HCT116 (cell line): ENCODE data around the gene TERT. TPM values are rescaled to one million over a fixed set of nuclear protein-coding genes. Genes with fewer than 3 reads are reported as not detected.

Experiments used
- ATAC-seq: fragments of 200-7000 bp; cut with Tn5 transposase; 2 replicates; pipeline ENCODE4 v1.9.1; 2020; ENCODE audit warnings: mild to moderate bottlenecking, moderate library complexity
- BruUV-seq: library from RNA; stranded (reverse); fragments of 400-500 nt; replicated peaks from 2 replicates; lab custom pipeline; 2021; lab: Mats Ljungman, UMichigan
- CTCF ChIA-PET: fragments of 300-600 bp; sonication (Branson Sonifier 250); formaldehyde crosslinking; loops from one replicate; lab custom pipeline; 2021; ENCODE audit warnings: antibody characterized with exemption; lab: Charles Lee
- POLR2A ChIA-PET: fragments of 300-600, 350-600 bp; sonication (Branson Sonifier 250); formaldehyde crosslinking; loops from one replicate; lab custom pipeline; 2021; ENCODE audit warnings: antibody characterized with exemption; lab: Charles Lee
- RAD21 ChIA-PET, 2 experiments: fragments of 300-600 bp; sonication (Branson Sonifier 250); formaldehyde crosslinking; loops; one replicate each; lab custom pipeline; 2023; ENCODE audit warnings: low total read pairs in 2 of 2; ENCODE audit not compliant: uncharacterized antibody in 2 of 2, unreplicated experiment in 2 of 2, low non-redundant PET in 1 of 2; lab: Charles Lee
- DNase-seq: peaks from one replicate; pipeline ENCODE4 v3.0.0-alpha.2; 2010; ENCODE audit warnings: low read depth, low spot score
- H2AFZ ChIP-seq: fragments of 200-600 bp; shearing (Covaris generic), sonication (generic); 2 replicates; pipeline ENCODE4 v1.6.1; 2017; ENCODE audit warnings: low read depth, mixed run types, mixed read lengths, antibody characterized with exemption, low read length; ENCODE audit not compliant: poor library complexity, severe bottlenecking
- H3K27ac ChIP-seq: 2 replicates; pipeline ENCODE4 v1.5.1; 2012; ENCODE audit warnings: low read depth, low read length
- H3K27me3 ChIP-seq: fragments of 200-600 bp; sonication (generic); 2 replicates; pipeline ENCODE4 v1.6.1; 2016; ENCODE audit warnings: mixed run types, low read length, mixed read lengths; ENCODE audit not compliant: insufficient read depth
- H3K36me3 ChIP-seq, 2 experiments: fragments of 200-500 bp in 1 of 2; fragments of 200-600 bp in 1 of 2; sonication (Bioruptor generic) in 1 of 2; sonication (generic) in 1 of 2; 2 replicates each; pipeline versions ENCODE4 v1.5.1 to v1.6.1; 2014 to 2016; ENCODE audit warnings: low read length in 2 of 2, inconsistent platforms in 1 of 2, mixed read lengths in 1 of 2, mixed run types in 1 of 2; ENCODE audit not compliant: insufficient read depth in 2 of 2, control insufficient read depth in 1 of 2
- H3K4me1 ChIP-seq, 2 experiments: fragments of 200-600 bp in 1 of 2; sonication (generic) in 1 of 2; 2 replicates each; pipeline versions ENCODE4 v1.5.1 to v1.6.1; 2012 to 2017; ENCODE audit warnings: low read length in 2 of 2, inconsistent platforms in 1 of 2, mild to moderate bottlenecking in 1 of 2, mixed read lengths in 1 of 2, mixed run types in 1 of 2, moderate library complexity in 1 of 2; ENCODE audit not compliant: insufficient read depth in 2 of 2, control insufficient read depth in 1 of 2
- H3K4me2 ChIP-seq: fragments of 200-600 bp; sonication (generic); 2 replicates; pipeline ENCODE4 v1.6.1; 2017; ENCODE audit warnings: mixed run types, low read length, mixed read lengths
- H3K4me3 ChIP-seq, 2 experiments: fragments of 200-600 bp in 1 of 2; sonication (generic) in 1 of 2; replicated peaks in 1 of 2; 2 replicates each; pipeline ENCODE4 v1.5.1; 2011 to 2016; ENCODE audit warnings: low read length in 2 of 2, control low read depth in 1 of 2, low read depth in 1 of 2, mild to moderate bottlenecking in 1 of 2, mixed read lengths in 1 of 2, mixed run types in 1 of 2
- H3K79me2 ChIP-seq: fragments of 200-600 bp; sonication (generic); 2 replicates; pipeline ENCODE4 v1.6.1; 2017; ENCODE audit warnings: mild to moderate bottlenecking, mixed run types, low read length, moderate library complexity, mixed read lengths; ENCODE audit not compliant: insufficient read depth
- H3K9ac ChIP-seq: fragments of 200-600 bp; sonication (generic); 2 replicates; pipeline ENCODE4 v1.6.1; 2016; ENCODE audit warnings: low read length, mixed read lengths
- H3K9me2 ChIP-seq: fragments of 200-600 bp; sonication (generic), shearing (Covaris generic); 2 replicates; pipeline ENCODE4 v1.6.1; 2017; ENCODE audit warnings: mixed run types, mild to moderate bottlenecking, moderate library complexity; ENCODE audit not compliant: insufficient read depth
- H3K9me3 ChIP-seq, 2 experiments: fragments of 200-500 bp in 1 of 2; fragments of 200-600 bp in 1 of 2; sonication (Bioruptor generic) in 1 of 2; sonication (generic) in 1 of 2; 2 replicates each; pipeline ENCODE4 v1.6.1; 2014 to 2017; ENCODE audit warnings: low read length in 2 of 2, mixed read lengths in 2 of 2, inconsistent platforms in 1 of 2, low read depth in 1 of 2, mild to moderate bottlenecking in 1 of 2, mixed run types in 1 of 2, moderate library complexity in 1 of 2; ENCODE audit not compliant: control insufficient read depth in 1 of 2, insufficient read depth in 1 of 2
- H4K20me1 ChIP-seq: fragments of 200-600 bp; sonication (generic), shearing (Covaris generic); 2 replicates; pipeline ENCODE4 v1.6.1; 2017; ENCODE audit warnings: mixed run types, mild to moderate bottlenecking, moderate library complexity; ENCODE audit not compliant: insufficient read depth
- CBX3 ChIP-seq: IDR thresholded peaks from 2 replicates; pipeline ENCODE4 v1.6.1; 2012; ENCODE audit warnings: low read depth
- CEBPB ChIP-seq: IDR thresholded peaks from 2 replicates; pipeline ENCODE4 v1.6.1; 2012; ENCODE audit warnings: low read depth
- EGR1 ChIP-seq: IDR thresholded peaks from 2 replicates; pipeline ENCODE4 v1.6.1; 2012; ENCODE audit warnings: low read depth
- ELF1 ChIP-seq: IDR thresholded peaks from 2 replicates; pipeline ENCODE4 v1.6.1; 2012; ENCODE audit warnings: low read depth, borderline replicate concordance
- EZH2 ChIP-seq: fragments of 200-600 bp; sonication (generic); IDR thresholded peaks from 2 replicates; pipeline ENCODE4 v1.6.1; 2017; ENCODE audit warnings: antibody characterized with exemption, mixed run types
- JUND ChIP-seq: IDR thresholded peaks from 2 replicates; pipeline ENCODE4 v1.6.1; 2012
- POLR2A ChIP-seq: IDR thresholded peaks from 2 replicates; pipeline ENCODE4 v1.7.0; 2011; ENCODE audit warnings: borderline replicate concordance; ENCODE audit not compliant: insufficient read depth, insufficient read length; ENCODE audit errors: extremely low read depth
- RAD21 ChIP-seq: IDR thresholded peaks from 2 replicates; pipeline ENCODE4 v1.6.1; 2012; ENCODE audit warnings: low read depth, mild to moderate bottlenecking
- TCF7L2 ChIP-seq: IDR thresholded peaks from 2 replicates; pipeline ENCODE4 v1.7.0; 2011; ENCODE audit warnings: borderline replicate concordance, inconsistent platforms; ENCODE audit not compliant: insufficient read depth, insufficient read length; ENCODE audit errors: extremely low read depth
- YY1 ChIP-seq: IDR thresholded peaks from 2 replicates; pipeline ENCODE4 v1.6.1; 2011; ENCODE audit warnings: low read length, low read depth, moderate library complexity, mild to moderate bottlenecking; ENCODE audit not compliant: insufficient replicate concordance; ENCODE audit errors: extremely low read depth
- ZNF274 ChIP-seq: fragments of 200-500 bp; sonication (Bioruptor generic); IDR thresholded peaks from 2 replicates; pipeline ENCODE4 v1.6.1; 2014; ENCODE audit warnings: mild to moderate bottlenecking, low read depth, low read length, inconsistent platforms
- intact Hi-C: fragments of 100-400 bp; cut with micrococcal nuclease; formaldehyde crosslinking; loops from 2 replicates; pipeline ENCODE4 v1.10.0; 2022
- total RNA-seq: library from RNA; stranded (reverse); gene quantifications from one replicate; pipeline ENCODE4 v1.2.1, GENCODE V29; 2021; ENCODE audit not compliant: unreplicated experiment
- TF ChIP-seq, protein P1 (sequence below): IDR thresholded peaks from 2 replicates; pipeline ENCODE4 v1.6.1; 2012; ENCODE audit warnings: low read depth
- TF ChIP-seq, protein P2 (sequence below): IDR thresholded peaks from 2 replicates; pipeline ENCODE4 v1.6.1; 2011; ENCODE audit warnings: mild to moderate bottlenecking, low read length, moderate library complexity; ENCODE audit not compliant: insufficient replicate concordance; ENCODE audit errors: extremely low read depth
- TF ChIP-seq, protein P3 (sequence below), 3 experiments: fragments of 200-600 bp in 1 of 3; sonication (generic) in 1 of 3; IDR thresholded peaks in 2 of 3; conservative IDR thresholded peaks in 1 of 3; 2 replicates each; pipeline ENCODE4 v1.5.1; 2012 to 2017; ENCODE audit warnings: low read depth in 2 of 3, low read length in 2 of 3, antibody characterized with exemption in 1 of 3, borderline replicate concordance in 1 of 3, control low read depth in 1 of 3, mild to moderate bottlenecking in 1 of 3, mixed read lengths in 1 of 3, mixed run types in 1 of 3, moderate library complexity in 1 of 3; ENCODE audit not compliant: insufficient read depth in 1 of 3

Gene TERT
- total RNA-seq, 1 experiment from 2014 or later, result 6.9 TPM

DNA sequence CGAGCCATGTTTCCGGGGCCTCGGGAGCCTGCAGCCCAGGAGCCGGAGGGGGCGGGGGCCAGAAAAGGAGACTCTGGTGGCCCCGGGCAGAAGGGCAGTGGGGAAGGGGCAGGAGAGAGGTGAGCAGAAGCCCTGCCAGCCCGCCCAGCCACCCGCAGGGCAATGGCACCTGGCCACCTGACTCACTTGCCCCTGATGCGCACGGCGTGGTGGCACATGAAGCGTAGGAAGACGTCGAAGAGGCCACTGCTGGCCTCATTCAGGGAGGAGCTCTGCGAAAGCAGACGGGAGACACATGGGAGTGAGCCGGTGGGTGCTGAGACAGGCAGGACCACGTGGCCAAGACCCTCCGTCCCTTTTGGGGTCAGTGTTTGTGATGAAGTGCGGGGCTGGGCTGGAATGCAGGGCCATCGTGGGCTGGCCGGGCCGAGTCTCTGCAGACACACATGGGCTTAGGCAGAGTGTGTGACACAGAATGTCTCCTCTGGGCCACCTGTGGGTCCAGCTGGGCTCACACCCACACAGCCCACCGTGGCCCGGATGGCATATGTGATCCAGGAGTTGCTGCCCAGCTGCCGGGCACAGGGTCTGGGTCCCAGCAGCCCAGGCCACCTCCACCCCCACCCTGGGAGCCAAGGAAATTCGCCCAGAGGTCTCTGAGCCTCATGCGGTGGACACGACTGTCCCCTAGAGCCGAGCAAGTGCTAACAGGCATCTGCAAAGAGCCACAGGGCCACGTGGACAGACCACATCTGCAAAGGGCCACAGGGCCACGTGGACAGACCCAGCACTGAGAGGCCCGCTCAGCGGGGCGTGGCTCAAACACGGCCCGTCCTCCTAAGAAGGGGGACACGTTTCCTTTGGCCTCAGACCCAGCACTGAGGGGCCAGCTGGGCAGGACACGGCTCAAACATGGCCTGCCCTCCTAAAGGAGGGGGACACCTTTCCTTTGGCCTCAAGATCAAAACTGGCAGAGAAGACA, 23.6 kb downstream of the TERT start (continued):
- TF ChIP-seq TCF7L2, result no peak
- TF ChIP-seq, all 23 proteins: peak for 0

DNA sequence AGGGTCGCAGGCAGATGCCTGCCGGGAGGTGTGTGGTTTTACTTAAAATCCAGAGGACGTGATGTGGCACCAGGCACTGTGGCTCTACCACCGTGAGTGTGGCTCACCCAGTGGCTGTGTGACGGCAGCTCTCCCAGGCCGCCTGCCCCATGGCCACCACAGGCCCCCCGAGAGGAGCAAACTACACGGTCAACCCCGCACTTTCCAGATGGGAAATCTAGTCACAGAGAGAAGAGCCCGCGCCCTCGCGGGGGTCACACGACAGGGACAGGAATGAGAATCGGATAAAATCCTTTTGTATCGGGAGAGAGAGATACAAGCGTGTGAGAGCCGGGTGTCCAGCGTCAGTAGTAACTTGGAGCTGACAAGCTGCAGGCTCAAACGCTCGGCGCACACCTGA, 24.4 kb downstream of the TERT start:
- no peaks in the 10 kb centered on the region for H3K4me1 ChIP-seq
- intact Hi-C loops, result no loop called here
- RAD21 ChIA-PET, result no interaction called here
- no peak overlapping the region for H2AFZ ChIP-seq
- POLR2A ChIA-PET, result no interaction called here
- H3K36me3 ChIP-seq, result no peaks in the 10 kb centered on the region
- H3K79me2 ChIP-seq, result no peaks in the 10 kb centered on the region
- H3K9ac ChIP-seq, result no peak overlapping the region
- H3K4me2 ChIP-seq, result no peak overlapping the region
- no TSS peak for BruUV-seq
- no peak for ATAC-seq
- no peaks in the 10 kb centered on the region for H3K27me3 ChIP-seq
- H3K9me3 ChIP-seq, result no peaks in the 10 kb centered on the region
- H3K27ac ChIP-seq, result no peak overlapping the region
- no peaks in the 10 kb centered on the region for H3K9me2 ChIP-seq
- no peak for DNase-seq
- no peak for TF ChIP-seq JUND
- no peak for TF ChIP-seq ZNF274
- TF ChIP-seq RAD21, result no peak
- no peak for TF ChIP-seq POLR2A
- no peak for TF ChIP-seq TCF7L2
- no peak for TF ChIP-seq YY1
- TF ChIP-seq, protein P1, sequence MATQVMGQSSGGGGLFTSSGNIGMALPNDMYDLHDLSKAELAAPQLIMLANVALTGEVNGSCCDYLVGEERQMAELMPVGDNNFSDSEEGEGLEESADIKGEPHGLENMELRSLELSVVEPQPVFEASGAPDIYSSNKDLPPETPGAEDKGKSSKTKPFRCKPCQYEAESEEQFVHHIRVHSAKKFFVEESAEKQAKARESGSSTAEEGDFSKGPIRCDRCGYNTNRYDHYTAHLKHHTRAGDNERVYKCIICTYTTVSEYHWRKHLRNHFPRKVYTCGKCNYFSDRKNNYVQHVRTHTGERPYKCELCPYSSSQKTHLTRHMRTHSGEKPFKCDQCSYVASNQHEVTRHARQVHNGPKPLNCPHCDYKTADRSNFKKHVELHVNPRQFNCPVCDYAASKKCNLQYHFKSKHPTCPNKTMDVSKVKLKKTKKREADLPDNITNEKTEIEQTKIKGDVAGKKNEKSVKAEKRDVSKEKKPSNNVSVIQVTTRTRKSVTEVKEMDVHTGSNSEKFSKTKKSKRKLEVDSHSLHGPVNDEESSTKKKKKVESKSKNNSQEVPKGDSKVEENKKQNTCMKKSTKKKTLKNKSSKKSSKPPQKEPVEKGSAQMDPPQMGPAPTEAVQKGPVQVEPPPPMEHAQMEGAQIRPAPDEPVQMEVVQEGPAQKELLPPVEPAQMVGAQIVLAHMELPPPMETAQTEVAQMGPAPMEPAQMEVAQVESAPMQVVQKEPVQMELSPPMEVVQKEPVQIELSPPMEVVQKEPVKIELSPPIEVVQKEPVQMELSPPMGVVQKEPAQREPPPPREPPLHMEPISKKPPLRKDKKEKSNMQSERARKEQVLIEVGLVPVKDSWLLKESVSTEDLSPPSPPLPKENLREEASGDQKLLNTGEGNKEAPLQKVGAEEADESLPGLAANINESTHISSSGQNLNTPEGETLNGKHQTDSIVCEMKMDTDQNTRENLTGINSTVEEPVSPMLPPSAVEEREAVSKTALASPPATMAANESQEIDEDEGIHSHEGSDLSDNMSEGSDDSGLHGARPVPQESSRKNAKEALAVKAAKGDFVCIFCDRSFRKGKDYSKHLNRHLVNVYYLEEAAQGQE, result no peak
- TF ChIP-seq ELF1, result no peak
- no peak for TF ChIP-seq EZH2
- no peak for TF ChIP-seq EGR1
- TF ChIP-seq CEBPB, result no peak
- TF ChIP-seq, protein P2, sequence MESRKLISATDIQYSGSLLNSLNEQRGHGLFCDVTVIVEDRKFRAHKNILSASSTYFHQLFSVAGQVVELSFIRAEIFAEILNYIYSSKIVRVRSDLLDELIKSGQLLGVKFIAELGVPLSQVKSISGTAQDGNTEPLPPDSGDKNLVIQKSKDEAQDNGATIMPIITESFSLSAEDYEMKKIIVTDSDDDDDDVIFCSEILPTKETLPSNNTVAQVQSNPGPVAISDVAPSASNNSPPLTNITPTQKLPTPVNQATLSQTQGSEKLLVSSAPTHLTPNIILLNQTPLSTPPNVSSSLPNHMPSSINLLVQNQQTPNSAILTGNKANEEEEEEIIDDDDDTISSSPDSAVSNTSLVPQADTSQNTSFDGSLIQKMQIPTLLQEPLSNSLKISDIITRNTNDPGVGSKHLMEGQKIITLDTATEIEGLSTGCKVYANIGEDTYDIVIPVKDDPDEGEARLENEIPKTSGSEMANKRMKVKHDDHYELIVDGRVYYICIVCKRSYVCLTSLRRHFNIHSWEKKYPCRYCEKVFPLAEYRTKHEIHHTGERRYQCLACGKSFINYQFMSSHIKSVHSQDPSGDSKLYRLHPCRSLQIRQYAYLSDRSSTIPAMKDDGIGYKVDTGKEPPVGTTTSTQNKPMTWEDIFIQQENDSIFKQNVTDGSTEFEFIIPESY, result no peak
- TF ChIP-seq CBX3, result no peak
- TF ChIP-seq, protein P3, sequence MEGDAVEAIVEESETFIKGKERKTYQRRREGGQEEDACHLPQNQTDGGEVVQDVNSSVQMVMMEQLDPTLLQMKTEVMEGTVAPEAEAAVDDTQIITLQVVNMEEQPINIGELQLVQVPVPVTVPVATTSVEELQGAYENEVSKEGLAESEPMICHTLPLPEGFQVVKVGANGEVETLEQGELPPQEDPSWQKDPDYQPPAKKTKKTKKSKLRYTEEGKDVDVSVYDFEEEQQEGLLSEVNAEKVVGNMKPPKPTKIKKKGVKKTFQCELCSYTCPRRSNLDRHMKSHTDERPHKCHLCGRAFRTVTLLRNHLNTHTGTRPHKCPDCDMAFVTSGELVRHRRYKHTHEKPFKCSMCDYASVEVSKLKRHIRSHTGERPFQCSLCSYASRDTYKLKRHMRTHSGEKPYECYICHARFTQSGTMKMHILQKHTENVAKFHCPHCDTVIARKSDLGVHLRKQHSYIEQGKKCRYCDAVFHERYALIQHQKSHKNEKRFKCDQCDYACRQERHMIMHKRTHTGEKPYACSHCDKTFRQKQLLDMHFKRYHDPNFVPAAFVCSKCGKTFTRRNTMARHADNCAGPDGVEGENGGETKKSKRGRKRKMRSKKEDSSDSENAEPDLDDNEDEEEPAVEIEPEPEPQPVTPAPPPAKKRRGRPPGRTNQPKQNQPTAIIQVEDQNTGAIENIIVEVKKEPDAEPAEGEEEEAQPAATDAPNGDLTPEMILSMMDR (IDR thresholded peaks at IDR 0.05 in 2 of 3, conservative IDR thresholded peaks at IDR 0.05 in 1 of 3; ENCODE audit: borderline replicate concordance in 1 of 3, insufficient read depth in 1 of 3, low read depth in 2 of 3, low read length in 2 of 3), result no peak
- H3K4me3 ChIP-seq, result no peak overlapping the region
- CTCF ChIA-PET, result no interaction called here
- no peaks in the 10 kb centered on the region for H4K20me1 ChIP-seq
